ENCODE results near the gene PDGFD. TPM values are rescaled to one million over a fixed set of nuclear protein-coding genes. Genes with fewer than 3 reads are reported as not detected.

PDGFD gene
- total RNA-seq, 4 donors from 2014 or later, result 4.4 to 26.4 (median 13.1) TPM

GRCh38 chr11:103940551-103940950, 223.4 kb downstream of the PDGFD start:
- Histone ChIP-seq H3K36me3 (no peaks in the 10 kb centered on the region), H3K9me3 (no peaks in the 10 kb centered on the region), H3K4me1 (peaks cover 0 to 19% (median 0%) of the 10 kb centered on the region in 3 donors), H3K27ac (peak overlapping the region in 1 of 4 donors; percentile 5), H3K4me3 (no peak overlapping the region), H3K27me3 (no peaks in the 10 kb centered on the region)
- TF ChIP-seq CTCF (IDR thresholded peaks at IDR 0.05), result no peak
- peak; percentile 20 for TF ChIP-seq POLR2AphosphoS5 (IDR thresholded peaks at IDR 0.05)
- 24 to 36% methylated on average over 2 of the region's 2 CpGs for WGBS, 2 donors (ENCODE audit: low coverage in 1 of 2)
- ATAC-seq, result no peak

- whole genome bisulfite sequencing, 2 donors (ENCODE audit: low coverage in 1 of 2), result 91 to 92% methylated on average over 3 of the region's 3 CpGs
- H3K27me3 ChIP-seq, result no peaks in the 10 kb centered on the region
- no peak for ATAC-seq
Measured at GRCh38 chr11:103939694-103940093, 224.3 kb downstream of the PDGFD start.

GRCh38 chr11:103936059-103936458, 227.9 kb downstream of the PDGFD start:
- Histone ChIP-seq H3K9me3 (no peaks in the 10 kb centered on the region), H3K4me3 (no peak overlapping the region), H3K27me3 (no peaks in the 10 kb centered on the region), H3K27ac (no peak overlapping the region), H3K4me1 (peaks cover 0 to 14% (median 0%) of the 10 kb centered on the region in 3 donors), H3K36me3 (no peaks in the 10 kb centered on the region)
- TF ChIP-seq EP300 (IDR thresholded peaks at IDR 0.05) (no peak), POLR2A (IDR thresholded peaks at IDR 0.05) (no peak), POLR2AphosphoS5 (IDR thresholded peaks at IDR 0.05) (no peak), CTCF (IDR thresholded peaks at IDR 0.05) (no peak)
- no peak for ATAC-seq
- WGBS, 2 donors (ENCODE audit: low coverage in 1 of 2), result 38 to 50% methylated on average over 1 of the region's 1 CpG

More at GRCh38 chr11:103939694-103940093, 224.3 kb downstream of the PDGFD start:
- no peak overlapping the region for H3K4me3 ChIP-seq
- no peaks in the 10 kb centered on the region for H3K36me3 ChIP-seq
- no peaks in the 10 kb centered on the region for H3K9me3 ChIP-seq
- no peak for TF ChIP-seq POLR2AphosphoS5 (IDR thresholded peaks at IDR 0.05)
- no peak for TF ChIP-seq CTCF (IDR thresholded peaks at IDR 0.05)
- no peak for TF ChIP-seq EP300 (IDR thresholded peaks at IDR 0.05)
- TF ChIP-seq POLR2A (IDR thresholded peaks at IDR 0.05), result no peak
- peaks cover 0 to 19% (median 0%) of the 10 kb centered on the region in 3 donors for H3K4me1 ChIP-seq
- no peak overlapping the region for H3K27ac ChIP-seq

- Histone ChIP-seq H3K4me3 (no peak overlapping the region), H3K9me3 (no peaks in the 10 kb centered on the region), H3K36me3 (no peaks in the 10 kb centered on the region), H3K4me1 (peaks cover 0 to 6% (median 0%) of the 10 kb centered on the region in 3 donors), H3K27me3 (no peaks in the 10 kb centered on the region), H3K27ac (no peak overlapping the region)
- TF ChIP-seq POLR2A (IDR thresholded peaks at IDR 0.05), result no peak
- no peak for TF ChIP-seq CTCF (IDR thresholded peaks at IDR 0.05)
- no peak for TF ChIP-seq EP300 (IDR thresholded peaks at IDR 0.05)
- TF ChIP-seq POLR2AphosphoS5 (IDR thresholded peaks at IDR 0.05), result no peak
- no peak for ATAC-seq
- WGBS, 2 donors (ENCODE audit: low coverage in 1 of 2), result 60 to 89% methylated on average over 1 of the region's 2 CpGs
Measured at GRCh38 chr11:103935219-103935618, 228.7 kb downstream of the PDGFD start.

- H3K4me1 ChIP-seq, result peaks cover 0 to 17% (median 2%) of the 10 kb centered on the region in 3 donors
- TF ChIP-seq POLR2A (IDR thresholded peaks at IDR 0.05), result no peak
- no peaks in the 10 kb centered on the region for H3K9me3 ChIP-seq
- H3K27me3 ChIP-seq, result no peaks in the 10 kb centered on the region
- no peak for ATAC-seq
- H3K27ac ChIP-seq, result peak overlapping the region in 2 of 4 donors; percentile 28 to 40
- H3K36me3 ChIP-seq, result no peaks in the 10 kb centered on the region
- no peak overlapping the region for H3K4me3 ChIP-seq
- WGBS, 2 donors (ENCODE audit: low coverage in 1 of 2), result 83 to 94% methylated on average over 2 to 3 of the region's 3 CpGs
Measured at GRCh38 chr11:103929170-103929903, 234.6 kb downstream of the PDGFD start.
